Measurements from ENCODE around the gene PARD3.

- TF ChIP-seq POLR2A (IDR thresholded peaks at IDR 0.05; ENCODE audit: low read length) (no peak), CTCF (IDR thresholded peaks at IDR 0.05) (no peak), POLR2AphosphoS2 (conservative IDR thresholded peaks at IDR 0.05; ENCODE audit: low read length) (no peak), RNF2 (IDR thresholded peaks at IDR 0.05; ENCODE audit: borderline replicate concordance, low read depth) (no peak), NFE2L2 (conservative IDR thresholded peaks at IDR 0.05; ENCODE audit: low read length) (no peak)
These were observed 54.5 kb downstream of the PARD3 start for GRCh38 chr10:34760606-34761005.

Measured in A549 (cell line).